Raji (cell line): ENCODE data around the gene TTLL5.

Source experiments
- POLR2A ChIP-seq: IDR thresholded peaks from 2 replicates; pipeline ENCODE4 v1.6.1; 2011; ENCODE audit warnings: low read depth, low read length, control low read depth; ENCODE audit not compliant: insufficient read depth

TTLL5 gene

GRCh38 chr14:75993567-75994041 lies 332.6 kb downstream of the TTLL5 start:
- no peak for TF ChIP-seq POLR2A

- no peak for TF ChIP-seq POLR2A
Observed at GRCh38 chr14:75995372-75996041, 334.5 kb downstream of the TTLL5 start.

- no peak for TF ChIP-seq POLR2A
Observed at GRCh38 chr14:75996488-75996887, 335.4 kb downstream of the TTLL5 start.

- no peak for TF ChIP-seq POLR2A
Observed at GRCh38 chr14:75999511-76000190, 338.6 kb downstream of the TTLL5 start.

GRCh38 chr14:76002383-76002782 lies 341.3 kb downstream of the TTLL5 start:
- no peak for TF ChIP-seq POLR2A
